NCI-H1694 treated with DMSO at 0.1 percent for 48 hours (cell line): ENCODE data around the gene TXN.
"Not testable (repeated sequence)": the region's sequence is repeated elsewhere in the genome, so short reads cannot be mapped to it uniquely, and the experiment has no call there.

Experiments used
- DNase-seq: peaks from one replicate; lab custom pipeline; 2025; lab: John Stamatoyannopoulos, UW

Gene TXN

GRCh38 chr9:110257097-110257841 is 962 bp upstream of the TXN start:
- no peak for DNase-seq

- no peak for DNase-seq
Measured at GRCh38 chr9:110255463-110256379, 586 bp downstream of the TXN start.

DNA sequence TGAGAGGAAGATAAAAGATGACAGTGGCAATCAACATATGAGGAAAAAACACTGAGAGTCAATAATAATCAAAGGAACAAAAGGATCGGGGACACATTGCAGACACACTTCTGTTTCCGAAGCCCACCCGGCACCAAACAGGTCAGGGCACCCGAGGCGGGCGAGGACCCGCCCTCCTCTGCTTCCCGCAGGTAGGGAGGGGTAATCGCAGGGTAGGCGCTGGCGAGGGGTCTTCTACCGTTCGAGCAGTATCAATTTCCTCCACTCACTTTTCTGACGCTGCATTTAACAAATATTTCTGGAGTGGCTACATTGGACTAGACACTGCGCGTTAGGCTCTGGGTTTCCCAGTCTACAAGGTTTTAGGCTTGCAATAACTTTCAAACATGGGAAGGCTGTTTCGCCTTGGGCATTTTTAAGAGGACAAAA is 1.3 kb downstream of the TXN start:
- DNase-seq, result no peak

- no peak for DNase-seq
Measured at GRCh38 chr9:110254500-110254899, 1.8 kb downstream of the TXN start.

GRCh38 chr9:110252509-110253139 is 3.7 kb downstream of the TXN start:
- no peak for DNase-seq

GRCh38 chr9:110251770-110252169 is 4.5 kb downstream of the TXN start:
- not testable (repeated sequence) for DNase-seq

- DNase-seq, result no peak
Measured at GRCh38 chr9:110251212-110251611, 5.1 kb downstream of the TXN start.

DNA sequence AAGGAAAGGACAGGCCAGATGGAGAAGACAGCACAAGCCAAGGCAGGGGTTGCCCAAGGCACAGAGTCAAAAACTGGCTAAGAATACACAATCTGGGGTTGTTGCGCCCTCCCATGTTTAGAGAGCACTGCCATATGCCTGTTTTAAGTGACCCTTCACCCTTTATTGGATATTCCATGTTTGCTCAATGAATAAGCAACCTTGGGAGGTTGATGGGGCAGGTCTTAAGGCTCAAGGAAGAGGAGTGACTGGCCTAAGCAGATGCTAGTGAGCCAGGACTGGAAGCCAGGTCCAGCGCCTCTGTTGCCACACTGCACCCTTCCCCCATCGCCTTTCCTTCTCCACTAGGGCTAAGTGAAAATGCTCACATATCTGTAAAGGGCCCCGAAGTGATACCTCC is 6.7 kb downstream of the TXN start:
- no peak for DNase-seq

GRCh38 chr9:110248361-110248760 is 7.9 kb downstream of the TXN start:
- no peak for DNase-seq

DNA sequence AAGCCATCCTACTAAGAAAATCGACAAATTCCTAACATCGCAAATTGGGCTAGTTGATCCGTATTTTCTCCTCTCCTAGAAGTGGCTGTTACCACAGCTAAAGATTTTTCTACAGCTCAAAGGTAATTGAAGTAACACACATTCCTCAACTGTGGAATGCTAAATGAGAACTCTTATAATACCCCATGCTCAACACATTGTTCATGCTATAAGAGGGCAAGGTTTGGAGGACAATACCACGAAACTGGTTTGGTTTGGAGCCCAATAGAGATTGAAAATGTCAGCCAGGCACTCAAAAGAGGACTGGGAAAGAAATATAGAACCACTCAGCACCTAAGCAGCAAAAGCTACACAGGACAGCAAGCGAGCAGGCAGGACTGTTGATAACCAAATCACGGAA is 10.1 kb downstream of the TXN start:
- no peak for DNase-seq

- no peak for DNase-seq
Measured at GRCh38 chr9:110244616-110245015, 11.7 kb downstream of the TXN start.

GRCh38 chr9:110241858-110242321 is 14.4 kb downstream of the TXN start:
- no peak for DNase-seq

GRCh38 chr9:110241260-110241857 is 14.9 kb downstream of the TXN start:
- no peak for DNase-seq

DNA sequence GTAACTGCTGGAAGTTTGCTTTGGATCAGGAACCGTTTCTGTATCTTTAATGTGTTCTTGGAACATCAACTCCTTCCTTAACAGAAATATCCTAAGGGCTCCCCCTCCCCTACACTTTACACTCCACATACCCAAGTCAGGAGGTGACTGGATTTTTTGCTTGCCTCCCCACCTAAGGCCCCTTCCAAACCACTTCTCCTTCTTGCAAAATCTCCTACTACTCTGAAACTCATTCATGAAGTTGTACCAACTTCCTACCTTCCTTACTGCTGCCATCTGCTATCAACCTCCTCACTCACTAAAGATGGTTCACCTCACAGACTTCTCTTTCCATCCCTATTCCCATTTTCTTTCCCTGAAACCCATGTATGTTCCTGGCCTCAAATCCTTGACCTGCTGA is 16.1 kb downstream of the TXN start:
- no peak for DNase-seq

DNA sequence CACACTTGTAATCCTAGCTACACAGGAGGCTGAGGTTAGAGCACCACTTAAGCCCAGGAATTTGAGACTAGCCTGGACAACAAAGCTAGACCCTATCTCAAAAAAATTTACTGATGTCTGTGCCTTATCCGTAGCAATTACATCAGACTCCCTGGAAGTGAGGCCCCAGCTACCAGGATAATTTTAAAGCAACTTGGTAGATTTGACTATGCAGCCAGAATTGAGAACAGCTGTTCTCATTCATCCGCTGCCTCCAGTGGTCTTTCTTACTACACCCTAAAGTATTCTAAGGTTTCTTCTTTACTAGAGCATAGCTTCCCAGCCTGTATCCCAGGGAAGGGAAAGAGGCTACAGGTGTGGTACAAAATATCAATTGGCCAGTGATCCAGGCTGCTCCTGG is 28.0 kb downstream of the TXN start:
- no peak for DNase-seq

DNA sequence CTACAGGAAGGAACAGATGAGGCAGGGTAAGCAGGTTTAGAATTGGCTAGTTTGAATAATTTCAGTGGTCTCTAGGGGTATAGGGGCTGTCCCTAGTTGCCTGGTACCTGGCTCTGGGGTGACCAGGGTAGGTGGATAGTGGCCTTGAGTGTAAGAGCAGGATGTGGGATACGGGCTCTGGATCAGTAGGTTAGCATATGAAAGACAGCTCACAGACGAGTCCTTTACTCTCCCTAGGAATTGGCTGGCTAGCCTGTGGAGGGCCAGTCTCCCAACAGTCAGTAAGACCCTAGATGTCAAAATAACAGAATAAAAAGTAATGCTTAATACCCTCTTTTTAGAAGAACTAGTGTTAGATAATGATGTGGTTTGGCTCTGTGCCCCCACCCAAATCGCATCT is 31.7 kb downstream of the TXN start:
- no peak for DNase-seq

- no peak for DNase-seq
Measured at GRCh38 chr9:110220809-110221208, 35.5 kb downstream of the TXN start.

DNA sequence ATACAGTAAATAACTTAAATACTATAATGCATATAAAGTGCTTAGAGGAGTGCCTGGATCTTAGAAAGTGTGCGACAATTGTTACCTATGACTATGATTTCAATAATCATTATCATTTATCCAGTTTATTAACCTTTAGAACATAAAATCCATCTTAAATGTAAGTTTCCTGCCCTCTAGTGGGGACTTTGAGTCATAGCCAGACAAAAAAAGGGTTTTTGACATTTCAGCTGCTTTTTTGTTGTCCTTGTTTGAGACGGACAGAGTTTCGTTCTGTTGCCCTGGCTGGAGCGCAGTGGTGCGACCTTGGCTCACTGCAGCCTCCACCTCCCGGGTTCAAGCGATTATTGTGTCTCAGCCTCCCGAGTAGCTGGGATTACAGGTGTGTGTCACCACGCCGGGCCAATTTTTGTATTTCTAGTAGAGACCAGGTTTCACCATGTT is 38.6 kb downstream of the TXN start:
- peak; percentile 34 for DNase-seq

GRCh38 chr9:110214586-110215355 is 41.5 kb downstream of the TXN start:
- DNase-seq, result no peak

DNA sequence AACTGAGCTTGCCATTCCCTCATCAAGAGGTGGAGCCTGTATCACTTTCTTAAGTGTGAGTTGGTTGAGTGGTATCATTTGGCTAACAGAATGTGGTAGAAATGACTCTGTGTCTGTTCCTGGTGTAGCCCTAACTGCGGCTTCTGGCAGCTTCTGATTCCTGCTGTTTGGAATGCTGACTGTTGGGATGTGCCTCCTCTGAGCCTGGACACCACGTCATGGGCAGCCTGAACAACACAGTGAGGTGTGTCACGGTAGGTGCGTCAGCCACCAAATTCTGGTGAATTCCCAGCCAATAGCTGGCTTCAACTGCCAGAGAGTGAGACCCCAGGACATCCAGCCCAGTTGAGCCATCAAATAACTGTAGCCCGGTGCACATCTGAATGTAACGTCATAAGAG is 42.2 kb downstream of the TXN start:
- no peak for DNase-seq

DNA sequence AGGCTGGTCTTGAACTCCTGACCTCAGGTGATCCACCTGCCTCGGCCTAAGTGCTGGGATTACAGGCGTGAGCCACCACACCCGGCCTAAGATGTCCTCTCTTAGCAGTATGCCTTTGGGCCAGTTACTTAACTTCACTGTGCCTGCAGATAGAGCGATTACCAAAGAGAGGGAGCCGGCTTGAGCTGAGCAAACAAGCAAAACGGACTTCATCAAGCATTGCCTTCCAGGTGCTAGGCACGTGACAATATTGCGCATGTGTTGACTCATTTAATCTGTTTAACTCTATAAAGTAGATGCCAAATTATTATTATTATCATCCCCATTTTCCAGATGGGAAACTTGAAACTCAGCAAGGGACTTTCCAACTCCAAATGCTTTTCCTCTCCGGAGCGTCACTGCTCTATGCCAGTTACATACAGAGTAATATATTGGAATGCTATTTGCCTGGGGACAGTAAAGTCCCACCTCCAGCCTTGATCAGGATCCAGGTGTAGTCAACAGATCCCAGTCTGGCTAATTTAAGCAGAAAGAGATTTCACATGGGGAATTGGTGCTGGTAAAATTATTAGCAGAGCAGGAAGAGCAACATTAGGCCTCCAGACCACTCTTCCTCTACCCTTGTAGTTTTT is 42.8 kb downstream of the TXN start:
- DNase-seq, result no peak
